Measurements from ENCODE around the gene NUFIP2. TPM values are rescaled to one million over a fixed set of nuclear protein-coding genes. Genes with fewer than 3 reads are reported as not detected.
"Not testable (repeated sequence)": the region's sequence is repeated elsewhere in the genome, so short reads cannot be mapped to it uniquely, and the experiment has no call there.

NUFIP2 gene, protein sequence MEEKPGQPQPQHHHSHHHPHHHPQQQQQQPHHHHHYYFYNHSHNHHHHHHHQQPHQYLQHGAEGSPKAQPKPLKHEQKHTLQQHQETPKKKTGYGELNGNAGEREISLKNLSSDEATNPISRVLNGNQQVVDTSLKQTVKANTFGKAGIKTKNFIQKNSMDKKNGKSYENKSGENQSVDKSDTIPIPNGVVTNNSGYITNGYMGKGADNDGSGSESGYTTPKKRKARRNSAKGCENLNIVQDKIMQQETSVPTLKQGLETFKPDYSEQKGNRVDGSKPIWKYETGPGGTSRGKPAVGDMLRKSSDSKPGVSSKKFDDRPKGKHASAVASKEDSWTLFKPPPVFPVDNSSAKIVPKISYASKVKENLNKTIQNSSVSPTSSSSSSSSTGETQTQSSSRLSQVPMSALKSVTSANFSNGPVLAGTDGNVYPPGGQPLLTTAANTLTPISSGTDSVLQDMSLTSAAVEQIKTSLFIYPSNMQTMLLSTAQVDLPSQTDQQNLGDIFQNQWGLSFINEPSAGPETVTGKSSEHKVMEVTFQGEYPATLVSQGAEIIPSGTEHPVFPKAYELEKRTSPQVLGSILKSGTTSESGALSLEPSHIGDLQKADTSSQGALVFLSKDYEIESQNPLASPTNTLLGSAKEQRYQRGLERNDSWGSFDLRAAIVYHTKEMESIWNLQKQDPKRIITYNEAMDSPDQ
- total RNA-seq (10 to 100 TPM; 54.7 to 61.2 TPM), polyA plus RNA-seq (ENCODE audit: insufficient read length in 6 of 6) (10 to 100 TPM; 34.5 to 42.0 (median 38.1) TPM)
- long read RNA-seq, donor 1, full-length matches to known transcripts, result 3 of 26 reads
- long read RNA-seq, donor 1, partial matches to known transcripts, result 23 of 26 reads
- long read RNA-seq, donor 1, other reads (novel, unspliced or antisense), result 0 of 26 reads
- long read RNA-seq, donor 2, full-length matches to known transcripts, result 4 of 4 reads
- long read RNA-seq, donor 2, partial matches to known transcripts, result 0 of 4 reads
- long read RNA-seq, donor 2, other reads (novel, unspliced or antisense), result 0 of 4 reads
- long read RNA-seq, donor 3, full-length matches to known transcripts, result 4 of 4 reads
- long read RNA-seq, donor 3, partial matches to known transcripts, result 0 of 4 reads
- long read RNA-seq, donor 3, other reads (novel, unspliced or antisense), result 0 of 4 reads
- long read RNA-seq, donor 4, partial matches to known transcripts, result 3 of 4 reads
- long read RNA-seq, donor 4, other reads (novel, unspliced or antisense), result 1 of 4 reads
- long read RNA-seq, donor 5, full-length matches to known transcripts, result 2 of 11 reads
- long read RNA-seq, donor 5, partial matches to known transcripts, result 9 of 11 reads
- long read RNA-seq, donor 5, other reads (novel, unspliced or antisense), result 0 of 11 reads
- long read RNA-seq, donor 6, full-length matches to known transcripts, result 1 of 1 reads
- long read RNA-seq, donor 6, partial matches to known transcripts, result 0 of 1 reads
- long read RNA-seq, donor 6, other reads (novel, unspliced or antisense), result 0 of 1 reads
- long read RNA-seq, donor 7, full-length matches to known transcripts, result 2 of 2 reads
- long read RNA-seq, donor 7, partial matches to known transcripts, result 0 of 2 reads
- long read RNA-seq, donor 7, other reads (novel, unspliced or antisense), result 0 of 2 reads
- long read RNA-seq, donor 8, full-length matches to known transcripts, result 6 of 12 reads
- long read RNA-seq, donor 8, partial matches to known transcripts, result 6 of 12 reads
- long read RNA-seq, donor 8, other reads (novel, unspliced or antisense), result 0 of 12 reads
- long read RNA-seq, donor 9, result 0 reads
- long read RNA-seq, donor 10, partial matches to known transcripts, result 3 of 4 reads
- long read RNA-seq, donor 10, other reads (novel, unspliced or antisense), result 1 of 4 reads
- long read RNA-seq, donor 11, result 0 reads
- long read RNA-seq, donor 12, full-length matches to known transcripts, result 3 of 23 reads
- long read RNA-seq, donor 12, partial matches to known transcripts, result 20 of 23 reads
- long read RNA-seq, donor 12, other reads (novel, unspliced or antisense), result 0 of 23 reads

DNA sequence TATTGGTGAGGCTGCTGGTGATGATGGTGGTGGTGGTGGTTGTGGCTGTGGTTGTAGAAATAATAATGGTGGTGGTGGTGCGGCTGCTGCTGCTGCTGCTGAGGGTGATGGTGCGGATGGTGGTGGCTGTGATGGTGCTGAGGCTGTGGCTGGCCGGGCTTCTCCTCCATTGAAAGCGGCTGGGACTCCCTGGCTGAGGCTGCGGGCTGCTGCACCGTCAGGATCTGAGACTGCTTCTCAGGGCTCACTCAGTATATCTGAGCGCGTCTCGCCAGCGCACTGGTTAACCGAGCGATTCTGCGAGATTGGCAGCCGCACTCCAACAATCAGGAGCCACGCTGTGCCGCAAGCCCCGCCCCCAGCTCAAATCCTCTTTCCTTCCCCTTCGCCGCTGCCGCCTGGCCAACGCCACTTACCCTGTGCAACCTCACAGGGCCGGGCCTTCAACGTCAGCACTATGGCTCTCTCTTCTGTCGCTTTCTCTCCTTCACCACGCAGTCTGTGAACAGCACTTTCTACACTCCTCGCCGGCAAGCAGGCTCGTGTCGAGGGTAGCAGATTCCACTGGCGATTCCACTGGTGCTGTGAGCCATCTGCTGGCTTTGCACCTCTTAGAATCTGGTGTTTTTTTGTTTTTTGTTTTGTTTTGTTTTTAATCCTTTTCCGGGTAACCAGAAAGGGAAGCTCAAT, at the start of gene NUFIP2:
TSS of gene NUFIP2 (minus strand) at position 259 of the 690 bp plus-strand sequence. CDS start at position 170, 89 bp downstream.
- intact Hi-C loops (cut with DNase I), result loop anchor here in 1 of 2 donors (5.0 to 10.0 kb wide), 2 partner anchors 59 to 147 kb away; no protein-coding TSS in a partner anchor
- H3K4me3 ChIP-seq, result peak within 1 kb of the TSS; percentile 92 to 94
- DNase-seq, result peak; percentile 98 to 99 (median 99)
- no peaks in the 10 kb centered on the region for H3K27me3 ChIP-seq
- H3K36me3 ChIP-seq, result peaks cover 0 to 15% of the 10 kb centered on the region in 2 donors
- peaks cover 21 to 39% of the 10 kb centered on the region in 2 donors for H3K4me1 ChIP-seq
- peak within 1 kb of the TSS; percentile 96 to 99 for H3K27ac ChIP-seq
- H3K9me3 ChIP-seq, result no peaks in the 10 kb centered on the region
- ATAC-seq, result peak; percentile 94
- TF ChIP-seq, protein P1, sequence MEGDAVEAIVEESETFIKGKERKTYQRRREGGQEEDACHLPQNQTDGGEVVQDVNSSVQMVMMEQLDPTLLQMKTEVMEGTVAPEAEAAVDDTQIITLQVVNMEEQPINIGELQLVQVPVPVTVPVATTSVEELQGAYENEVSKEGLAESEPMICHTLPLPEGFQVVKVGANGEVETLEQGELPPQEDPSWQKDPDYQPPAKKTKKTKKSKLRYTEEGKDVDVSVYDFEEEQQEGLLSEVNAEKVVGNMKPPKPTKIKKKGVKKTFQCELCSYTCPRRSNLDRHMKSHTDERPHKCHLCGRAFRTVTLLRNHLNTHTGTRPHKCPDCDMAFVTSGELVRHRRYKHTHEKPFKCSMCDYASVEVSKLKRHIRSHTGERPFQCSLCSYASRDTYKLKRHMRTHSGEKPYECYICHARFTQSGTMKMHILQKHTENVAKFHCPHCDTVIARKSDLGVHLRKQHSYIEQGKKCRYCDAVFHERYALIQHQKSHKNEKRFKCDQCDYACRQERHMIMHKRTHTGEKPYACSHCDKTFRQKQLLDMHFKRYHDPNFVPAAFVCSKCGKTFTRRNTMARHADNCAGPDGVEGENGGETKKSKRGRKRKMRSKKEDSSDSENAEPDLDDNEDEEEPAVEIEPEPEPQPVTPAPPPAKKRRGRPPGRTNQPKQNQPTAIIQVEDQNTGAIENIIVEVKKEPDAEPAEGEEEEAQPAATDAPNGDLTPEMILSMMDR (IDR thresholded peaks at IDR 0.05), result no peak

DNA sequence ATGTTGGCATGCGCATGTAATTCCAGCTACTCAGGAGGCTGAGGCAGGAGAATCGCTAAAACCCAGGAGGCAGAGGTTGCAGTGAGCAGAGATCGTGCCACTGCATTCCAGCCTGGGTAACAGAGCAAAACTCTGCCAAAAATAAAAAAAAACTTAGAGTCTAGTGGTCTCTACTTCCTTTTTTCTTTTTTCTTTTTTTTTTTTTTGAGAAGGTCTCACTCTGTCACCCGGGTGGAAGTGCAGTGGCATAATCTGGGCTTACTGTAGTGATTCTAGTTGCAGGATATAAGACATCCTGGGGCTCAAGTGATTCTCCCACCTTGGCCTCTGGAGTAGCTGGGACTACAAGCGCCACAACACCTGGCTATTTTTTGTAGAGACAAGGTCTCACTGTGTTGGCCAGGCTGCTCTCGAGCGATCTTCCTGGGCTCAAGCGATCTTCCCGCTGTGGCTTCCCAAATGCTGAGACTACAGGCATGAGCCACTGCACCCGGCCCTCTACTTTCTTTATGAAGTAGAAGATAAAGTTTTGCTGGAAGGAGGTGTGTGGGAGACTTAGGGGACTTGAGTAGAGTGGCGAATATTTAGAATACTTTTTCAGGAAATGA, 48.3 kb upstream of the NUFIP2 start:
- ATAC-seq, result no peak
- no peak for DNase-seq
- Histone ChIP-seq H3K9me3 (no peaks in the 10 kb centered on the region), H3K36me3 (no peaks in the 10 kb centered on the region), H3K4me1 (no peaks in the 10 kb centered on the region), H3K27me3 (no peaks in the 10 kb centered on the region), H3K27ac (no peak overlapping the region), H3K4me3 (no peak overlapping the region)
- TF ChIP-seq, protein P1 (IDR thresholded peaks at IDR 0.05), result no peak
- intact Hi-C loops (cut with DNase I), result no loop called here

DNA sequence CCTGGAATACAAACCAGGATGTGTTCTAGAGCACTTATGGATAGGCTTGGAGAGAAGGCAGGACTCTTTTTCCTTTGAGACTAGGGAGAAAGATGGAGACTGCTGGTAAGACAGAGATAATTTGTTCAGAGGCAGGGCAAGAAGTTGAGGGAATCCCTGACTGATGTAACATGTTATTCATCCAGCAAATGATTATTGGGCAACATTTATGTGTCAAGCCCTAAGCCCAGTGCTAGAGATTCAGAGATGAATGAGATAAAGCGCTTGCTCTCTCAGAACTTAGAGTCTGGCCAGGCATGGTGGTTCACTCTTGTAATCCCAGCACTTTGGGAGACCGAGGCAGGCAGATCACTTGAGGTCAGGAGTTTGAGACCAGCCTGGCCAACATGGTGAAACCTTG, 47.8 kb upstream of the NUFIP2 start:
- Histone ChIP-seq H3K36me3 (no peaks in the 10 kb centered on the region), H3K9me3 (no peaks in the 10 kb centered on the region), H3K4me1 (no peaks in the 10 kb centered on the region), H3K27me3 (no peaks in the 10 kb centered on the region), H3K27ac (no peak overlapping the region), H3K4me3 (no peak overlapping the region)
- intact Hi-C loops (cut with DNase I), result no loop called here
- TF ChIP-seq, protein P1 (IDR thresholded peaks at IDR 0.05), result no peak
- no peak for ATAC-seq
- no peak for DNase-seq

DNA sequence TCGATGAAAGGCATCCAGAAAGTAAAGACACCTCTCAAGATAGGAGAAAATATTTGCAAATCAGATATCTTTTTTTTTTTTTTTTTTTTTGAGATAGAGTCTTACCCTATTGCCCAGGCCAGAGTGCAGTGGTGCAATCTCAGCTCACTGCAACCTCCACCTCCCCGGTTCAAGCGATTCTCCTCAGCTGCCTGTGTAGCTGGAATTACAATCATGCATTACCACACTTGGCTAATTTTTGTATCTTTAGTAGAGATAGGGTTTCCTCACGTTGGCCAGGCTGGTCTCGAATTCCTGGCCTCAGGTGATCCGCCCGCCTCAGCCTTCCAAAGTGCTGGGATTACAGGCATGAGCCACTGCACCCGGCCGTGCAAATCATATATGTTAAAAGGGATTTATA, 45.1 kb upstream of the NUFIP2 start:
- H3K27ac ChIP-seq; H3K4me3 ChIP-seq; DNase-seq; H3K9me3 ChIP-seq; intact Hi-C loops (cut with DNase I); H3K36me3 ChIP-seq; ATAC-seq; H3K27me3 ChIP-seq; H3K4me1 ChIP-seq: not testable (repeated sequence)
